Measurements from ENCODE around the gene TANGO6. TPM values are rescaled to one million over a fixed set of nuclear protein-coding genes. Genes with fewer than 3 reads are reported as not detected.

The TANGO6 gene
- total RNA-seq, 2 donors from 2014 or later, result 37.3 to 55.4 TPM

DNA sequence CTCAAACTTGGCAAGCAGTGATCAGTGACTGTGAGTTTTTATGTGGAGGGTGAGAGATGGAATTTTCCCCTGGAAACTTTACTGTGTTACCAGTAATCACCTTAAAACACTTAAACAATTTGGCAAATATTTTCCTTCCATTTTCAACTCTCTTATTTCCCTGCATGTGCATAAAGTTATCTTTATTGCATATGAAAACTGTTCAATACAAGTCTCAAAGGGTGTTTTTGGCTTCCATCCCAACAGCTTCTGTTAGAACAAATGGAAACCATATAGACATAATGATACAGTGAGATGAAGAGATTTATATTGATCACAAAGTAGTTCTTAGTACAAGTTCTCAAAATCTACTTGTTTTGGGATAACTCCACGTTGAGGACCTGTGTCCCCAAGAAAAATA is 36.4 kb upstream of the TANGO6 start:
- Histone ChIP-seq H3K36me3 (no peaks in the 10 kb centered on the region), H3K4me3 (no peak overlapping the region), H3K27ac (no peak overlapping the region), H3K27me3 (replicated peaks; ENCODE audit: insufficient read depth) (no peaks in the 10 kb centered on the region), H3K4me1 (ENCODE audit: control insufficient read depth in 1 of 2, low read depth in 2 of 2) (no peaks in the 10 kb centered on the region), H3K9me3 (no peaks in the 10 kb centered on the region)
- no peak for TF ChIP-seq CTCF (IDR thresholded peaks at IDR 0.05)
- no peak for DNase-seq (ENCODE audit: low spot score)
- ATAC-seq (ENCODE audit: insufficient number of reproducible peaks, low FRiP score, low read depth), result no peak

GRCh38 chr16:68814516-68814915 is 28.8 kb upstream of the TANGO6 start:
- ATAC-seq (ENCODE audit: insufficient number of reproducible peaks, low FRiP score, low read depth), result no peak
- H3K27me3 ChIP-seq (replicated peaks; ENCODE audit: insufficient read depth), result no peaks in the 10 kb centered on the region
- H3K27ac ChIP-seq, result no peak overlapping the region
- TF ChIP-seq CTCF (IDR thresholded peaks at IDR 0.05), result no peak
- no peaks in the 10 kb centered on the region for H3K36me3 ChIP-seq
- no peak overlapping the region for H3K4me3 ChIP-seq
- no peaks in the 10 kb centered on the region for H3K4me1 ChIP-seq (ENCODE audit: control insufficient read depth in 1 of 2, low read depth in 2 of 2)
- DNase-seq (ENCODE audit: low spot score), result no peak
- H3K9me3 ChIP-seq, result no peaks in the 10 kb centered on the region

GRCh38 chr16:68823401-68824135 is 19.8 kb upstream of the TANGO6 start:
- no peaks in the 10 kb centered on the region for H3K9me3 ChIP-seq
- DNase-seq (ENCODE audit: low spot score) (no peak), ATAC-seq (ENCODE audit: insufficient number of reproducible peaks, low FRiP score, low read depth) (no peak)
- H3K4me3 ChIP-seq, result peak overlapping the region; percentile 48
- no peaks in the 10 kb centered on the region for H3K36me3 ChIP-seq
- H3K27me3 ChIP-seq (replicated peaks; ENCODE audit: insufficient read depth), result no peaks in the 10 kb centered on the region
- H3K27ac ChIP-seq, result peak overlapping the region; percentile 7 to 56
- TF ChIP-seq CTCF (IDR thresholded peaks at IDR 0.05), result no peak
- H3K4me1 ChIP-seq (ENCODE audit: control insufficient read depth in 1 of 2, low read depth in 2 of 2), result peaks cover 5 to 6% of the 10 kb centered on the region in 2 donors

- Histone ChIP-seq H3K27me3 (replicated peaks; ENCODE audit: insufficient read depth) (no peaks in the 10 kb centered on the region), H3K27ac (no peak overlapping the region), H3K4me3 (no peak overlapping the region), H3K4me1 (ENCODE audit: control insufficient read depth in 1 of 2, low read depth in 2 of 2) (peaks cover 5 to 6% of the 10 kb centered on the region in 2 donors), H3K9me3 (no peaks in the 10 kb centered on the region), H3K36me3 (no peaks in the 10 kb centered on the region)
- TF ChIP-seq CTCF (IDR thresholded peaks at IDR 0.05), result no peak
- DNase-seq (ENCODE audit: low spot score) (no peak), ATAC-seq (ENCODE audit: insufficient number of reproducible peaks, low FRiP score, low read depth) (no peak)
These were observed 17.9 kb upstream of the TANGO6 start for GRCh38 chr16:68825427-68825826.

- TF ChIP-seq CTCF (IDR thresholded peaks at IDR 0.05), result no peak
- no peak for ATAC-seq (ENCODE audit: insufficient number of reproducible peaks, low FRiP score, low read depth)
- H3K36me3 ChIP-seq, result no peaks in the 10 kb centered on the region
- H3K27me3 ChIP-seq (replicated peaks; ENCODE audit: insufficient read depth), result no peaks in the 10 kb centered on the region
- H3K27ac ChIP-seq, result no peak overlapping the region
- H3K4me3 ChIP-seq, result no peak overlapping the region
- peaks cover 5 to 6% of the 10 kb centered on the region in 2 donors for H3K4me1 ChIP-seq (ENCODE audit: control insufficient read depth in 1 of 2, low read depth in 2 of 2)
- no peaks in the 10 kb centered on the region for H3K9me3 ChIP-seq
- no peak for DNase-seq (ENCODE audit: low spot score)
These were observed 16.7 kb upstream of the TANGO6 start for GRCh38 chr16:68826652-68827051.
